Testis (tissue), 3 donors: Measurements from ENCODE around the gene UNC93B1. TPM values are rescaled to one million over a fixed set of nuclear protein-coding genes. Genes with fewer than 3 reads are reported as not detected.

ENCODE experiments used
- DNase-seq: peaks from one replicate; pipeline ENCODE4 v3.0.0-alpha.2; 2019
- H3K27ac ChIP-seq, 2 donors: fragments of 200-600 bp; sonication (generic); one replicate each; pipeline ENCODE4 v1.5.1; 2019
- H3K27me3 ChIP-seq: fragments of 200-600 bp; sonication (generic); one replicate; pipeline ENCODE4 v1.5.1; 2019
- H3K36me3 ChIP-seq: fragments of 200-600 bp; sonication (generic); one replicate; pipeline ENCODE4 v1.5.1; 2017; ENCODE audit warnings: low read depth; ENCODE audit errors: missing control alignments
- H3K4me1 ChIP-seq: fragments of 200-600 bp; sonication (generic); one replicate; pipeline ENCODE4 v1.5.1; 2019
- H3K4me3 ChIP-seq, 2 donors: fragments of 200-600 bp; sonication (generic); one replicate each; pipeline ENCODE4 v1.5.1; 2017 to 2019
- H3K9me3 ChIP-seq: fragments of 200-600 bp; sonication (generic); one replicate; pipeline ENCODE4 v1.5.1; 2017
- CTCF ChIP-seq, 3 experiments: fragments of 450-650 bp in 2 of 3; fragments of 200-600 bp in 1 of 3; sonication (generic) in 1 of 3; IDR thresholded peaks; one replicate each; pipeline ENCODE4 v1.5.1; 2016 to 2019; ENCODE audit warnings: antibody characterized with exemption in 3 of 3, mild to moderate bottlenecking in 2 of 3, moderate library complexity in 1 of 3
- POLR2A ChIP-seq: fragments of 450-650 bp; IDR thresholded peaks from one replicate; pipeline ENCODE4 v1.6.1; 2017; ENCODE audit warnings: antibody characterized with exemption, mild to moderate bottlenecking, moderate library complexity
- WGBS, 2 donors: methylation state at CpG; one replicate each; pipeline ENCODE4 v1.1.5; 2018; 5-methylcytosine and 5-hydroxymethylcytosine counted together
- intact Hi-C: fragments of 100-400 bp; cut with DNase I; formaldehyde crosslinking; loops from one replicate; pipeline ENCODE4 v1.15.1; 2023; ENCODE audit warnings: low total_unique reads
- polyA plus RNA-seq: library from polyadenylated mRNA; stranded (reverse); fragments of 350-450 nt; fragmentation: Illumina TruSeq; extraction: RNeasy Lipid Tissue Mini Kit (QIAGEN cat#74804); gene quantifications from one replicate; pipeline ENCODE4 v1.2.3, GENCODE V29; 2014; ENCODE audit warnings: low read depth, low replicate concordance; ENCODE audit not compliant: insufficient read depth
- total RNA-seq, 2 donors: library from RNA; depleted of rRNA; stranded (reverse); fragments of >200 nt; gene quantifications; one replicate each; pipeline ENCODE4 v1.2.3, GENCODE V29; 2016

Gene UNC93B1
- total and polyA plus RNA-seq, 3 donors from 2014 or later, result 5.3 to 12.3 (median 7.9) TPM

GRCh38 chr11:68013611-68014156, 9.8 kb upstream of the UNC93B1 start:
- H3K4me3 ChIP-seq, result no peak overlapping the region
- no peaks in the 10 kb centered on the region for H3K36me3 ChIP-seq
- no peak overlapping the region for H3K27ac ChIP-seq
- no peak for TF ChIP-seq CTCF (IDR thresholded peaks at IDR 0.05)
- no peak for TF ChIP-seq POLR2A
- no peak for DNase-seq
- H3K4me1 ChIP-seq, result peaks cover 27% of the 10 kb centered on the region
- no peaks in the 10 kb centered on the region for H3K9me3 ChIP-seq
- 82 to 94% methylated on average over 13 to 14 of the region's 14 CpGs for WGBS, 2 donors
- no peaks in the 10 kb centered on the region for H3K27me3 ChIP-seq
- intact Hi-C loops, result no loop called here

- H3K9me3 ChIP-seq, result no peaks in the 10 kb centered on the region
- no peak for DNase-seq
- 54 to 79% methylated on average over 6 to 16 of the region's 16 CpGs for WGBS, 2 donors
- no peaks in the 10 kb centered on the region for H3K36me3 ChIP-seq
- no peak overlapping the region for H3K27ac ChIP-seq
- intact Hi-C loops, result no loop called here
- H3K27me3 ChIP-seq, result no peaks in the 10 kb centered on the region
- H3K4me3 ChIP-seq, result no peak overlapping the region
- TF ChIP-seq POLR2A (no peak), CTCF (IDR thresholded peaks at IDR 0.05) (no peak)
- H3K4me1 ChIP-seq, result peaks cover 27% of the 10 kb centered on the region
Measured at GRCh38 chr11:68012843-68013610, 9.1 kb upstream of the UNC93B1 start.

GRCh38 chr11:68012044-68012842, 8.3 kb upstream of the UNC93B1 start:
- intact Hi-C loops, result no loop called here
- H3K4me3 ChIP-seq, result no peak overlapping the region
- no peak for DNase-seq
- H3K36me3 ChIP-seq, result no peaks in the 10 kb centered on the region
- no peak for TF ChIP-seq POLR2A
- no peak for TF ChIP-seq CTCF (IDR thresholded peaks at IDR 0.05)
- no peaks in the 10 kb centered on the region for H3K27me3 ChIP-seq
- H3K27ac ChIP-seq, result no peak overlapping the region
- whole genome bisulfite sequencing, 2 donors, result 73 to 83% methylated on average over 6 to 17 of the region's 17 CpGs
- peaks cover 20% of the 10 kb centered on the region for H3K4me1 ChIP-seq
- H3K9me3 ChIP-seq, result no peaks in the 10 kb centered on the region

- 91 to 95% methylated on average over 13 to 16 of the region's 16 CpGs for WGBS, 2 donors
- DNase-seq, result no peak
- Histone ChIP-seq H3K36me3 (no peaks in the 10 kb centered on the region), H3K27ac (peak overlapping the region; percentile 18 to 75), H3K27me3 (no peaks in the 10 kb centered on the region), H3K9me3 (no peaks in the 10 kb centered on the region), H3K4me3 (no peak overlapping the region), H3K4me1 (peaks cover 11% of the 10 kb centered on the region)
- TF ChIP-seq CTCF (IDR thresholded peaks at IDR 0.05) (no peak), POLR2A (no peak)
- intact Hi-C loops, result no loop called here
Measured at GRCh38 chr11:68011051-68011943, 7.4 kb upstream of the UNC93B1 start.
